Left colon (tissue), 2 donors: ENCODE measurements around the gene BCAS3. TPM values are rescaled to one million over a fixed set of nuclear protein-coding genes. Genes with fewer than 3 reads are reported as not detected.

Source experiments
- ATAC-seq: fragments of 200-7000 bp; cut with Tn5 transposase; one replicate; pipeline ENCODE4 v1.9.1; 2020; ENCODE audit warnings: mild to moderate bottlenecking, moderate library complexity
- DNase-seq, 2 donors: peaks; one replicate each; pipeline ENCODE4 v3.0.0-alpha.2; 2020
- intact Hi-C, 2 donors: fragments of 100-400 bp; cut with DNase I in 1 of 2; cut with micrococcal nuclease in 1 of 2; formaldehyde crosslinking; loops; one replicate each; pipeline versions ENCODE4 v1.11.2 to v1.14.0; 2022; cut with DNase I, micrococcal nuclease
- total RNA-seq, 2 donors: library from RNA; stranded (reverse); fragmentation: NEBNext Ultra II Directional; extraction: Animal tissue kit (Norgen Biotek cat#: 25700); gene quantifications; one replicate each; pipeline ENCODE4 v1.2.1, GENCODE V29; 2021
- donor health status: DM: no; HTN: no; CAD: no.
- donor health status: DM: yes; HTN: yes; CAD: no.

The BCAS3 gene
- total RNA-seq, 2 donors from 2014 or later = 19.9 to 20.2 TPM

DNA sequence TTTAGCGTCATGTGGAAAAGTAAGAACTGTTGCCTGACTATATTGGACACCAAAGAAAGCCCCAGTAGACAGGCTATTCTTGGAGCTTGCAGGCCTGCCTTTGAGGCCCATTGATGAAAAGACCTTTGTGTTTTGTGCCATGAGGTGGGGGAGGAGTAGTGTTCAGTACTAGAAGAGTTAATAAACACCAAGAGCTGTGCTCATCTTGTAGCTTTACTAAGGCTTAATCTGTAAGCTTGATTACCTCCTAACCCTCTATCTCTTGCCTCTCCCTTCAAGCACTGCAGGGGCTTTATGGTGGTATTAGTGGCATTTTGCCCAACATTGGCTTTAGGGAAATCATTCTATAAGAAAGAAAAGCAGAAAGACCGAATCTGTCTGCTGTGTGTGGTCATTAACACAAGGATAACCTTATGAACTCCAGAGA, 501.7 kb downstream of the BCAS3 start:
- DNase-seq (no peak), ATAC-seq (no peak)
- intact Hi-C loops = no loop called here

DNA sequence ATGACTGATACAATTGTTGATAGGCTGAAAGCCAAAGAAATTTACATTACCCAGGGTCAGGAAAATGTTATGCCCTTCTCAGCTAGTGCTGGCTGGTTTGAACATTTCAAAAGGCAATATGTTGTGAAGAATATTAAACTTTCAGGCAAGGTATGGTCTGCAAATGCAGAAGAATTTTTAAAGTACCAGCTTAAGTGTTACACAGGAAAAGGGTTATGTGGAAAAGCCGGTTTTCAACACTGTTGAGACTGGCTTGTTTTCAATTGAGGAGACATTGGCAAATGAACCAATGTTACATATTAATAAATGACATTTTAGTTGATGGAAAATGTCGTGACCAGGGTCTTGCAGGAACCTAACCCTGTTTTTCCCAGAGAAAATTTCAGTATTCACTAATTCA, 506.1 kb downstream of the BCAS3 start:
- DNase-seq (no peak), ATAC-seq (no peak)
- intact Hi-C loops = no loop called here

DNA sequence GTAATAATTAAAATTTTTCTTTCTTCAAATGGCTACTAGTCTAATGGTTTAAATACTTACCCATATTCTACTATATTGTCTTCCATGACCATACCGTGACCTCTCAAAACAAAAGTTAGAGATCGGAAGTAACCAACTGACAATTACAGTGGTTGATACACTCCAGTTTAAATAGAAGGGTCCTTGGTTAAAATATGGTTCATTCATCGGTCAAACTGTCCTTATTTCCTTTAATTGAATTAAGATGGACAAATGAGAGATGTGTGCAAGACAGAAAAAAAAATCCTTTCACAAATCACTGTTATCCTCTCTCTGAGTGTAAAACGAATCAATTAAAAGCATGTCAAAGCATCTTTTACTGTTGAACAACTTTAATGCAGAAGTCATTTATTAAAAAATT, 507.7 kb downstream of the BCAS3 start:
- ATAC-seq = no peak
- DNase-seq = no peak
- intact Hi-C loops = no loop called here

DNA sequence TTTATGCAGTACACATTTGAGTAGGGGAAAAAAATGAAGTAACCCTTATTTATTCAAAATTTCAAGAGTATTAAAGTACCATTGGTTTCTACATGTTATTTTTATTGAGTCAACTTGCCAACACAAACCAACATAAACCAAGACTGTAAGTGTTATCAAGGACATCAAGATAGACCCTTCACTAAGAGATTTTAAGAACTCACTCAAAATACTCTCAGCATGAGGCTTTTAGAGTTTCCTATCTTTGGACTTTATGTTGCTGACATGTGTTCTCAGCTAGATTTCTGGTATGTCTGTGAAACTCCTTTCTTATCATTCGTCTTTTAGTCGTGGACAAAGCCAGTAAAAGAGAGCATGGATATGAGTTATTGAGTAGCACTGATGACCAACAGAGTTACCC, 509.4 kb downstream of the BCAS3 start:
- intact Hi-C loops = no loop called here
- no peak for DNase-seq
- ATAC-seq = no peak

DNA sequence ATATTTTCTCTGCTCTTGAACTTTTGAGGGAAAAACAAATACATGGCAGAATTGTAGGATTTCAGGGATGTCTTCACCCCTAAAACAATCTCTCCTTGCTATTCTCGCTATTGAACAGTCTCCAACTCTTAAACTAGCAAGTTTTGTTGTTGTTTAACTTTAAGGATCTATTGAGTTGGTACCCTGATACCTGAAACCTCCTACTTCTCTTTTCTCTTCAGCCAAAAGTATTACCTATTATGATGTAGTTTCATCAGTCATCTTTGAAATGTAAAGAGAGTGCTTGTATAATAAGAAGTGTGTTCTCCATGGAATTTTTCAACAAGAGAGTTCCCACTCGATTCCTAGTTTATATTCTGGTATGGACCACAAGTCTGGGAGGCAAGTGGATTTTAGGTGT, 510.4 kb downstream of the BCAS3 start:
- no peak for DNase-seq
- intact Hi-C loops = no loop called here
- no peak for ATAC-seq

DNA sequence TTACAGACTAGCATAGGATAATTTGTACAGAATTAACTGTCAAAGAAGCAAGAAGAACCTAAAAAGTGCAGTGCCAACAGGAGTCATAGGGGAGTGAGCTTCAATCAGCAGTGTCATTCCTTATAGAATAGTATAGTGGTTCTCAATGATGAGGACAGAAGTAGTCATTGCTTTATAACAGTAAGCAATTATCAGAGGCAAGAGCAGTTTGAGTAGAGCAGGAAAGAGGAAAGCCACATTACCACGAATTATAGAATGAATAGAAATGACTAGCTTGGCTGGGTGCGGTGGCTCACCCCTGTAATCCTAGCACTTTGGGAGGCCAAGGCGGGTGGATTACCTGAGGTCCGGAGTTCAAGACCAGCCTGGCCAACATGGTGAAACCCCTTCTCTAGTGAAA, 512.3 kb downstream of the BCAS3 start:
- intact Hi-C loops = no loop called here
- no peak for ATAC-seq
- no peak for DNase-seq

DNA sequence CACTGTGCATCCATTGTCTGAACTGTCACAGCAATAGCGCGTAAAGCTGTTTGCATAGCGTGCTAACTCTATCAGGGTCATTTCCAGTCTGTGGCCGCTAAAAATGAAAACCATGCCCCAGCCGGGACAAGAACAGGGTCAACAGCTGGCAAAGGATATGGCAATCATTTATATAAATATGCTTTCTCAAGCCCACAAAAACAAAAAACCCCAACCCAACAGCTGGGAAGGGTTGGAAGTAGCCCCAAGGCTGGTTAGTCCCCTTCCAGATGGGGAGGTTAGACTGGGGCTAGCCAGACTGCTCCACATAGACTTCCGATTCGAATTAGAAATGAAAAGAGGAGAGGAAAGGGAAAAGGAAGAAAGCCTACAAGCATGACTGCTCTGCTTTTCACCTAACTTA, 518.7 kb downstream of the BCAS3 start:
- DNase-seq (no peak), ATAC-seq (no peak)
- intact Hi-C loops = no loop called here

DNA sequence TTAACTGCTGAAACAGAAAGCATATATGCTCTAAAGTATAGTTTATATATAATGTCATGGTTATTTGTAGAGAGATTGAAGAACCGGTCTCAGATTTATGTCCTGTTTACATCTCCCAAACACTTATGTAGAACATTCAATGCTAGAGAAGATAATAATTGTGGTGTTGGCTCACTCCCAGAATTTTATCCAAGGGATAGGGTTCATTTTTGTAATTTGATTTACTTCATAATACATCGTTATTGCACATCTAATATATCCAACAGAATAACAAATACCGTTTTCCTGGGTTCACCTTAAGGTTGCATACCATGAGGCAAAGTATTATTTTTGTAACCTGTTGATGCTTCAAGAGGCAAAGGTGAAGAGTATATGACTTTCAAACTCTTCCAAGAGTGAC, 519.1 kb downstream of the BCAS3 start:
- intact Hi-C loops = no loop called here
- DNase-seq (no peak), ATAC-seq (no peak)

DNA sequence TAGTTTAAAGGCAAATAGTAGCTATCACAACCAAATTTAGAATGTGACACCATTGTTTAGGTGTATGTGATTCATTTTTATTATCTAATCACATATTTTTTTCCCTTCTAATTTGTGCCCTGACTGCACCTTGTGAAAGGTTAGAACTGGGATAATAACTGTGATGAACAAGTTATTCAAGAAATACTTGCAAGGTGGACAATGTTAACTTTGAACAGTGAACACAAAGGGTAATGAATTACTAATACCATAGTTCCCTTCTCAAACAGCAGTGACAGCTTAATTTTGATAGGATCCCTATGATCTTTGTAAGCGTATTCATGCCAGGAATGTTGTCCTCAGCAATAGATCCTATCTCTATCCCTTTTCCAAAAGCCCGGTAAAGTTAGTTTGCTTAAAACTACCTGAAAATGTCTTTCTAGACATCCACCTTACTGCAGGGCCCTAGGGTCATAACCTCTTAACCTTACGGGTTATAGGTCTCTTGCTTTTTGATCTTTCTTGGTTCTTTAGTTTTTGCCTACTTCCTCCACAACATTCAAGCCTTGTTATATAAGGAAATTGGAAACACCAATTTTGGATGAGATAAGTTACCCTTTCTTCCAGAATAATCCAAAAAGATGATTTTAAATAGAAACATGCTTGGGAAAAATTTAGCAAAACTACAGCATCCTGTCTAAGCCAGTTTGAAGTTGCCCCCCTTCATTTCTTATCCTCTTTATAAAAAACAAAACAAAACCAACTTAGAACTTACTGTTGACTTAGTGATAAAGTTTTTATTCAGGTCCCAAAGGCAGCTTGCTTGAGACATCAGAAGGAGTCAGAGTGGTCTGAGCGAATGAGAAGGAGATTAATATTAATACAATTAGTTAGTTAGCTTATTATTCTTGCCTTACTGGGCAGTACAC, 522.0 kb downstream of the BCAS3 start:
- ATAC-seq = no peak
- no peak for DNase-seq
- intact Hi-C loops = no loop called here

DNA sequence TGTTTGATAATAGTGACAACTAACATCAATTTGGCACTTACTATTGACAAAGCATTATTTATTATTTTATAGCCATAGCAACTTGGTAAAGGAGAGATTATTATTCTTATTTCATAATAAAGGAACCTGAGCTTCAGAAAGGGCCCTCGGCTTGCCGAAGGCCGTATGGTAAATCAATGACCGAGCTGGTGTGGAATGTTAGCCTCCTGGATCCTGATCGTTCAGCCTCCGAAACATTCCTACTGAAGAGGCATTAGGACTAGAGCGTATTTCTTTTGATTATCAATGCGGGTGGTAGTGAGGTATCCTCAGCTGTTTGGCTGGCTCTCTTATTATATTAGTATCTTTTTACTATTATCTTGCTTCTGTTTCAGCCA, 522.7 kb downstream of the BCAS3 start:
- ATAC-seq (no peak), DNase-seq (no peak)
- intact Hi-C loops = no loop called here

DNA sequence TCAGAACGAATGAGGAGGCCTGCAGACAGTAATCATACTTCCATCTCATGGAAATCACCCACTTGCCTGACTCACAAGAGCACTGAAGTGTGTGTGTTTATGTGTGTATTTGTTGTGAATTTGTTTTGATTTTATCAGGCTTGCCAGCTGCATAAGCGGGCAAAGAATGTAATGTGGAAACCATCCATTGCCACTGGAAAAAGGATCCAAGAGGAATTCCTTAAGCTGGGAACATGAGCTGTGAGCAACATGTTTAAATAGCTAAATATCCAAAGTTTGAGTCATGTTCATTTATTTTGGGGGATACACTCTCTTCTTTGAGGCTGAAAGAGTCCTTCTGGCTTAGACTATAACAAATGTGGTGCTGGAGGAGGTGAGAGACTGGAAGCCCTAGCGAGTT, 523.6 kb downstream of the BCAS3 start:
- ATAC-seq (no peak), DNase-seq (no peak)
- intact Hi-C loops = no loop called here

DNA sequence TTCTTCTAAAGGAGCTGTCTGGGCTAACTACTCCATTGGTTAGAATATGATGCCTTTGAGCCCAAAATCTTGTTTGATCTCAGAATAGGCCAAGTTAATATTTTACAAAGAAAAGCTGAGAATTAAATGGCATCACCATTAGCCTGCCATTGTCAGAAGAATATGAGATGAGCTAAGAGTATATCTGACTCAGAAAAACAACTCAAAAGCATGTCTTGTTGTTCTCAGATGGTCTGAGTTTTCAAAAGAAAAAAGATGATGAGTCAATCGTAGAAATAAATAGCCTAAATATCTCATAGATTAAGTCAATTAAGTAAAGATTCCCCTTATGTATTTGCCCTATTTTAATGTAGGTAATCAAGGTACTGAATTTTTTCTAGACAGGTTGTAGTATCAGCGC, 524.9 kb downstream of the BCAS3 start:
- intact Hi-C loops = no loop called here
- ATAC-seq (no peak), DNase-seq (no peak)

DNA sequence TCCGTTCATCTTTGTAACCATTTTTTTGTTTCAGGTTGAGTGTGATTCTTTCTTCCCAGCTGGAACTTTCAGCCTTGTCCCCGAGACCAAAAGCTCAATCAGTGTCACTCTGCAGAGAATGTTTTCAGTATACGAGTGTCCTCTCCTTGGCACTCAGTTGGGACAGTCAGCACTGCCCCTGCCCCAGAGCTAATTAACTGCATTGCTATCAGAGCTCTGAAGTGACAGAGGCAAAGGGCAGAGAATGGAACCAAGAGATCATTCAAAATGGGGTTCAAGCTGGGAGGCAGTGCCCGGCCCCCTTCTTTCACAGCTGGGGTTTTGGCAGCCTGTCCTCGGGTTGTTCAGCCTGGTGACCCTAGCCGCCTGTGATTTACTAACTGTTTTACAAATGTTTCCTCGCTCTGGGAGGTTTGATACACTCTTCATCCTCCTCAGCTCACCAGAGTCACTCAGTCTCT, 526.0 kb downstream of the BCAS3 start:
- DNase-seq = no peak
- ATAC-seq = no peak
- intact Hi-C loops = no loop called here

DNA sequence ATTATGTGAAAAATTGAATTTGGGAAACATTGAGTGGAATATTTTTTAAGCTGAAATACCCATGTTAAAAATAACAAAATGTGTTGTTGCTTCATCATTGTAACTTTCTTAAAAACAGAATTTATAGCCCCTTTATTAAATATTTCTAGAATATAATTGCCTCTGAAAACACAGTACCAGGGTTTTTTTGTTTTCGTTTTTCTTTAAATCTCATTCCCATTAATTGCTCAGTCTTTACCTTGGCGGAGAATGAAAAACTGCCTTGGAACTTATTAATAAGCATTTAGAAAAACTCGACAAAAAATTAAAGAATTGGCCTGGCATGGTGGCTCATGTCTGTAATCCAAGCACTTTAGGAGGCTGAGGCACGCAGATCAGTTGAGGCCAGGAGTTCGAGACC, 526.8 kb downstream of the BCAS3 start:
- intact Hi-C loops = no loop called here
- no peak for DNase-seq
- ATAC-seq = no peak

DNA sequence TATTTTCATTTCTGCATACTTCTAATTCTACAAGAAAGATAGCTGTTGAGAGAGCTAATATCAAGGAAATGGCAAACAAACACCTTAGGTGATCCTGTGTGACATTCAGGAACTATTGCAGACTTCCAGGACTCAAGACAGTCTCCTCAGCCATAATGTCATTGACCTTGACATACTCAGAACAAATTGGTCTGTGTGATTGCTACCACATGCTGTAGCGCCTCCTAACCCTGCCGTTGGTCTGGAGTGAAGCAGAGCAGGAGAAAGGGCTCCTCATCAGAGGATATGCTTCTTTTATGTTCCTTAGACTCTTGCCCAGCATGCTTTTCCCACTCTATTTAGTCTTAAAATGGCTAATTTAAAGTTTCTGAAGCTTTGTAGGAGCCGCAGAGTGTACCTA, 527.8 kb downstream of the BCAS3 start:
- no peak for ATAC-seq
- DNase-seq = no peak
- intact Hi-C loops = no loop called here

DNA sequence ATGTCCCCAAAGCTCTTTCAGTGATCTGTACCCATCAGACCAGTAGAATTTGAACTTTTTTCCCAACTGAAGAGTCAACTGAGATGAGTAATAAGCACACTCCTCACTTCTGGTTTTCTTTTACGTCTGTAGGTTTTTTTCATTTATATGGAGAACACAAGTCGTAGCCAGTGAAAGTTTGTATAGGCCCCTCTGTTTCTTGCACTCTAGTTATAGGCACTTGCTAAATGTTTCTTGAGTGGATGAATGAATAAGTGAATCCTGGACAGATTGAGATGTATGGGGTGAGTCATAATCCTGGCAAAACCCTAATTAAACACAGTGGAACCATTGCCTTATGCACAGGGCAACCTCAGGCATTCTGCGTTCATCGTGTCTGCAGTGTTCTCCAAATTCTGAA, 528.3 kb downstream of the BCAS3 start:
- intact Hi-C loops = no loop called here
- no peak for ATAC-seq
- no peak for DNase-seq

DNA sequence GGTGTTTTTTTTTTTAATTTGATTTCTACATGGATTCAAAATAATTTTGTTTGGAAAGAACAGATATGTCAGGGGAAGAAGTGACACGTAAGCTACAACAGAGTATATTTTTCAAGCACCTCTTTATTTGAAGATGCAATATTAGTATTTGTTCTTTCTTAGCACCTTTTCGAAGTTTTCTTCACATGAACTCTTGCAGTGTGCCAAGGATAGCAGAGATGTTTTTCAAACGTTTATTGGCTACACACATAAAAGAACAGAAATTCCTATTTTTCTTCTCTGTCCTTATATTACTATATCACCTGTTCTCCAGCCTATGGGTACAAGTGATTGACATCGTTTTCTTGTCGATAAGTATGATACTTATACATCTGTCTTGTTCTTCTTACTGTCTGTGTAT, 529.3 kb downstream of the BCAS3 start:
- intact Hi-C loops = no loop called here
- no peak for ATAC-seq
- DNase-seq = no peak

DNA sequence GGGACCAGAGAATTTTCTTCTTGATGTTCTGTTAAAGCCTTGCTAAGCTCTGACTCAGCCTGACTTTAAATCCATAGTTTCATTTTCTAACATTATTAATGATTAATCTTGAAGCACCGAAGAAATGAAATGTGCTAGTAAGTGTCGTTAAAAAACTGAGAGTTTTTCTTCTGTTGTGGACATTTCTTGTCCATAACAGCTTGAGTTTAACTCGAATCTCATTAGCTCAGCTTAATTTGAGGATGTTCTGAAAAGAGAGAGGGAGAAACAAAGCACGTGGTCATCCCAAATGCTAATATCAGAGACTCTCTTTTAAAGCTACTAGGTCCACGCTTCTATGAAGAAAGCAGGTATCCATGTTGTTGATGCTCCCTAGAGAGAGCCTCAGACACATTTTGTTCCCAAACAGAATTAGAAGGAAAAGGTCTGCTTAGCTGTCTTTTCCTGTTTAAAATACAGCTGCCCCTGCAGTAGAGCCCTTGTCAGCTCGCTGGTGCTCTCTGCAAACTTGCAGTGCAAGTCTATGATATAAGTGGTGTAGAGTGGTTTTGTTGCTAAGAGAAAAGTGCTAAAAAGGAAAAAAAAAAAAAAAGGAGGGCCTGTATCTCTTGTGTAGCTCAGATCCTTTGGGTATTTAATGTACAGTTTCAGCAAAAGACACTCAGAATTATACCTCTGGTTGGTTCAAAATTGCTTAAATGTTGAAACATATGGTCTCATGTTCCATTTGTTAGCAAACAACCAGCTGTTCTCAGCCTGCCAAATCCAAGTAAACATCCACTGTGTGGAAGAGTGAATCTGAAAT, 530.9 kb downstream of the BCAS3 start:
- intact Hi-C loops = no loop called here
- DNase-seq (no peak), ATAC-seq (no peak)

DNA sequence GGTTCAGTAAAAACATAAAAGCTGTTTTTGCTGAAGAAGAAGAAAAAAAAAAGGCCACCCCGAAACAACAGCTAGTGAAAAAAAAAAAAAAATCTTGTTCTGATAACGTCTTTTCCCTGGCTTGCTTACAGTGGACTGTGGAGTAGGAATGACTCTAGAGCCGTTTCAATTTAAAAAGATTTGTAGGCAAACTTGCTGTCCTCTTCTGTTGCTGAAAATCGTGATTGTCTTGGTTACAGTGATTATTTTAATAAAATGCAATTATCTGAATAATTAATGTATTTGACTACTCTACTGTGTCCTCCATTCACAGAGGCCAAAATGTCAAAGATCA, 531.4 kb downstream of the BCAS3 start:
- ATAC-seq (no peak), DNase-seq (no peak)
- intact Hi-C loops = no loop called here

DNA sequence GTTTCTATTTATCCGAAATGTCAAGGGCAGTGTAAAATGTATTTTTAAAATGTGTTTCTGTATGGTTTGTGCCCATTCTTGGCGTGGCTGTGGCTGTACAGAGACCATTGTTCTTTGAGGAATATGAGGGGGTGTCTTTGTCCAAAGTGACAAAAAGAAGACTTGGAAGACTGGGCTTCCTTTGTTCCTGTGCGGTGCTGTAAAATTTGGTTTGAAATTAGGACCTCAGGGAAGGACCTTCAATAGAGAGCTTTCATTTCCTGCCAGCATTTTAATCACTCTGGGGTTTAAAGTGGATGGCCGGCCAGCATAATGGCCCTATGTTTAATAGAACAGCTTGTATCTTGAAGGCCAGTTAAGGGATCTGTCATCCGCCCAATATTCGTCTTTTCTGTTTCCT, 531.9 kb downstream of the BCAS3 start:
- DNase-seq (no peak), ATAC-seq (no peak)
- intact Hi-C loops = no loop called here
